ENCODE data around the gene SYNPR.

SYNPR gene

DNA sequence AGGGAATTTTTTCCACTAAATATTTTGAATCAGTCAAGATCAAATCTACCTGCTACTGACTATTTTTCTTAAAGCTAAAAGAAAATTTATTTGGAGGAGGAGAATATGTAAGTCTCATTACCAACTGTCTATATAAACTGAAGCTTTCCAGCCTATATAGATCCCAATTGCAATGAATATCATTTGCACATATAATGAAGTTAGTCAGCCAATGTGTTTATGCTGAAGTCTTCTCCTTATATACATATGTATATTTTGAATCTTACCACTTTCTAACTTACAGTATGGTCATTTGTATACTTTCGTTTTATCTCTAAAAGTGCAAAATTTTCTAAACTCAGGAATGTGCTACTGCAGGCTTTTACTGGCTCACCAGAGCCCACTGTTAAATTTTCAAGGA lies 136.5 kb downstream of the SYNPR start:
- Histone ChIP-seq H3K36me3 (ENCODE audit: insufficient read depth, low read length) (no peaks in the 10 kb centered on the region), H3K27ac (ENCODE audit: low read depth, low read length, poor library complexity, severe bottlenecking) (no peak overlapping the region), H3K9me2 (ENCODE audit: low read depth, low read length) (no peaks in the 10 kb centered on the region), H3K9ac (ENCODE audit: low read length) (no peak overlapping the region), H3K4me3 (ENCODE audit: low read depth, low read length, poor library complexity, severe bottlenecking) (no peak overlapping the region), H3K79me2 (ENCODE audit: insufficient read depth, low read length) (no peaks in the 10 kb centered on the region), H3F3A (ENCODE audit: insufficient read depth, low read length) (no peaks in the 10 kb centered on the region), H3K27me3 (ENCODE audit: insufficient read depth, low read length) (no peaks in the 10 kb centered on the region), H3K4me2 (ENCODE audit: low read length) (no peak overlapping the region), H4K20me1 (ENCODE audit: insufficient read depth, low read length) (no peaks in the 10 kb centered on the region), H3K9me3 (ENCODE audit: low read length) (no peaks in the 10 kb centered on the region), H2AFZ (ENCODE audit: low read length) (no peak overlapping the region), H3K4me1 (ENCODE audit: insufficient read depth, low read length, severe bottlenecking) (no peaks in the 10 kb centered on the region)
- TF ChIP-seq, protein P1, sequence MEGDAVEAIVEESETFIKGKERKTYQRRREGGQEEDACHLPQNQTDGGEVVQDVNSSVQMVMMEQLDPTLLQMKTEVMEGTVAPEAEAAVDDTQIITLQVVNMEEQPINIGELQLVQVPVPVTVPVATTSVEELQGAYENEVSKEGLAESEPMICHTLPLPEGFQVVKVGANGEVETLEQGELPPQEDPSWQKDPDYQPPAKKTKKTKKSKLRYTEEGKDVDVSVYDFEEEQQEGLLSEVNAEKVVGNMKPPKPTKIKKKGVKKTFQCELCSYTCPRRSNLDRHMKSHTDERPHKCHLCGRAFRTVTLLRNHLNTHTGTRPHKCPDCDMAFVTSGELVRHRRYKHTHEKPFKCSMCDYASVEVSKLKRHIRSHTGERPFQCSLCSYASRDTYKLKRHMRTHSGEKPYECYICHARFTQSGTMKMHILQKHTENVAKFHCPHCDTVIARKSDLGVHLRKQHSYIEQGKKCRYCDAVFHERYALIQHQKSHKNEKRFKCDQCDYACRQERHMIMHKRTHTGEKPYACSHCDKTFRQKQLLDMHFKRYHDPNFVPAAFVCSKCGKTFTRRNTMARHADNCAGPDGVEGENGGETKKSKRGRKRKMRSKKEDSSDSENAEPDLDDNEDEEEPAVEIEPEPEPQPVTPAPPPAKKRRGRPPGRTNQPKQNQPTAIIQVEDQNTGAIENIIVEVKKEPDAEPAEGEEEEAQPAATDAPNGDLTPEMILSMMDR (IDR thresholded peaks at IDR 0.05; ENCODE audit: low read length) = no peak
- no peak for TF ChIP-seq EZH2 (IDR thresholded peaks at IDR 0.05; ENCODE audit: borderline replicate concordance, low read length)

DNA sequence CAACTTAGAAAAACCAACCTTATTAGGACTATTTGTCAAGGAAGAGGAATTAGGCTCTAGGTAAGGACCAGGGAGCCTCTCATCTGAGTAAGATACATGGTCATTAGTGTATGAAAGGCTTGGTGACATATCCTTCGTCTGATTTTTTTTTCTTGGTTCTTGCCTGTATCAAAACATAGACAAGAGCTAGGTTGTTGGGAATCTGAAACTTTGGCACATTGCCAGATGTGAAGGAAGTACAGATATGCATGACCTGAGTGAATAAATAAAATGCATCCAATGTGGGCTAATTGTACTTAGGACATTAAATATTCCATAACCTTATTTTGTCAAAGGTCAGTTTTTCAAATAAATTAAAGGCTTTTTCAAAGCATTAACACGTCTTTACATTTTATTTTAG lies 151.8 kb downstream of the SYNPR start:
- Histone ChIP-seq H3K9ac (ENCODE audit: low read length) (no peak overlapping the region), H3K27ac (ENCODE audit: low read depth, low read length, poor library complexity, severe bottlenecking) (no peak overlapping the region), H3K9me3 (ENCODE audit: low read length) (no peaks in the 10 kb centered on the region), H3K27me3 (ENCODE audit: insufficient read depth, low read length) (no peaks in the 10 kb centered on the region), H2AFZ (ENCODE audit: low read length) (no peak overlapping the region), H4K20me1 (ENCODE audit: insufficient read depth, low read length) (no peaks in the 10 kb centered on the region), H3K4me2 (ENCODE audit: low read length) (no peak overlapping the region), H3K4me1 (ENCODE audit: insufficient read depth, low read length, severe bottlenecking) (no peaks in the 10 kb centered on the region), H3K9me2 (ENCODE audit: low read depth, low read length) (no peaks in the 10 kb centered on the region), H3F3A (ENCODE audit: insufficient read depth, low read length) (no peaks in the 10 kb centered on the region), H3K79me2 (ENCODE audit: insufficient read depth, low read length) (no peaks in the 10 kb centered on the region), H3K4me3 (ENCODE audit: low read depth, low read length, poor library complexity, severe bottlenecking) (no peak overlapping the region), H3K36me3 (ENCODE audit: insufficient read depth, low read length) (no peaks in the 10 kb centered on the region)
- TF ChIP-seq, protein P1 (IDR thresholded peaks at IDR 0.05; ENCODE audit: low read length) = no peak
- TF ChIP-seq EZH2 (IDR thresholded peaks at IDR 0.05; ENCODE audit: borderline replicate concordance, low read length) = no peak

DNA sequence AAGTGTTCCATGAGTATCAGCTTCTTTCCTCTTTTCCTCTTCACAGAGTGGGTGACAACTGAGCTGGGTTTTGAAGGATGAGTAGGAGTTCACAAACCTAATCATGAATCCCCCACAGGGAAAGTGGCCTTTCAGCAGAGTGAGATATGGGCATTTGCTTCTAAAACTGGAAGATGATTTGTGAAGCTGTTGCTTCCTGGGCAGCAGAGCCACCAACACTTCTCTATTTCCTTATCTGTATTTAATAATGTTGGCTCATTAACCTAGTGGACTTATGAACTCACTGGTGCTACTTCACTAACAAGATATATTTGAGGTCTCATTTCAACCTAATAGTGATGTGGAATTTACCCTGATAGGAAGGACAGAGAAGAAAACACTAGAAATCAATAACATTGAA lies 152.8 kb downstream of the SYNPR start:
- TF ChIP-seq, protein P1 (IDR thresholded peaks at IDR 0.05; ENCODE audit: low read length) = no peak
- TF ChIP-seq EZH2 (IDR thresholded peaks at IDR 0.05; ENCODE audit: borderline replicate concordance, low read length) = no peak
- Histone ChIP-seq H2AFZ (ENCODE audit: low read length) (no peak overlapping the region), H3F3A (ENCODE audit: insufficient read depth, low read length) (no peaks in the 10 kb centered on the region), H3K4me1 (ENCODE audit: insufficient read depth, low read length, severe bottlenecking) (no peaks in the 10 kb centered on the region), H3K79me2 (ENCODE audit: insufficient read depth, low read length) (no peaks in the 10 kb centered on the region), H3K36me3 (ENCODE audit: insufficient read depth, low read length) (no peaks in the 10 kb centered on the region), H3K27ac (ENCODE audit: low read depth, low read length, poor library complexity, severe bottlenecking) (no peak overlapping the region), H3K9me2 (ENCODE audit: low read depth, low read length) (no peaks in the 10 kb centered on the region), H4K20me1 (ENCODE audit: insufficient read depth, low read length) (no peaks in the 10 kb centered on the region), H3K4me3 (ENCODE audit: low read depth, low read length, poor library complexity, severe bottlenecking) (no peak overlapping the region), H3K4me2 (ENCODE audit: low read length) (no peak overlapping the region), H3K9ac (ENCODE audit: low read length) (no peak overlapping the region), H3K9me3 (ENCODE audit: low read length) (no peaks in the 10 kb centered on the region), H3K27me3 (ENCODE audit: insufficient read depth, low read length) (no peaks in the 10 kb centered on the region)

All from OCI-LY1 (cell line).